Adipocyte (in vitro differentiated cells): ENCODE results near the gene FILIP1L.

ENCODE experiments used
- DNase-seq: peaks from one replicate; pipeline ENCODE4 v3.0.0-alpha.2; 2015; ENCODE audit warnings: low read depth
- H3K27me3 ChIP-seq: replicated peaks from 2 replicates; pipeline ENCODE4 v1.7.0; 2013; ENCODE audit warnings: mild to moderate bottlenecking, low read length, moderate library complexity; ENCODE audit not compliant: control insufficient read depth, insufficient read depth
- H3K36me3 ChIP-seq: 2 replicates; pipeline ENCODE4 v1.7.0; 2013; ENCODE audit warnings: low read length, mild to moderate bottlenecking, moderate library complexity; ENCODE audit not compliant: control insufficient read depth, insufficient read depth, severe bottlenecking
- H3K4me1 ChIP-seq: 2 replicates; pipeline ENCODE4 v1.7.0; 2013; ENCODE audit warnings: mild to moderate bottlenecking, low read length, moderate library complexity; ENCODE audit not compliant: control insufficient read depth, insufficient read depth
- H3K4me3 ChIP-seq: 2 replicates; pipeline ENCODE4 v1.7.0; 2013; ENCODE audit warnings: mild to moderate bottlenecking, low read length, moderate library complexity
- H3K9ac ChIP-seq: 2 replicates; pipeline ENCODE4 v1.7.0; 2013; ENCODE audit warnings: mild to moderate bottlenecking, low read length, moderate library complexity
- H3K9me3 ChIP-seq: 2 replicates; pipeline ENCODE4 v1.7.0; 2013; ENCODE audit warnings: mild to moderate bottlenecking, low read length, moderate library complexity; ENCODE audit not compliant: control insufficient read depth

FILIP1L gene

DNA sequence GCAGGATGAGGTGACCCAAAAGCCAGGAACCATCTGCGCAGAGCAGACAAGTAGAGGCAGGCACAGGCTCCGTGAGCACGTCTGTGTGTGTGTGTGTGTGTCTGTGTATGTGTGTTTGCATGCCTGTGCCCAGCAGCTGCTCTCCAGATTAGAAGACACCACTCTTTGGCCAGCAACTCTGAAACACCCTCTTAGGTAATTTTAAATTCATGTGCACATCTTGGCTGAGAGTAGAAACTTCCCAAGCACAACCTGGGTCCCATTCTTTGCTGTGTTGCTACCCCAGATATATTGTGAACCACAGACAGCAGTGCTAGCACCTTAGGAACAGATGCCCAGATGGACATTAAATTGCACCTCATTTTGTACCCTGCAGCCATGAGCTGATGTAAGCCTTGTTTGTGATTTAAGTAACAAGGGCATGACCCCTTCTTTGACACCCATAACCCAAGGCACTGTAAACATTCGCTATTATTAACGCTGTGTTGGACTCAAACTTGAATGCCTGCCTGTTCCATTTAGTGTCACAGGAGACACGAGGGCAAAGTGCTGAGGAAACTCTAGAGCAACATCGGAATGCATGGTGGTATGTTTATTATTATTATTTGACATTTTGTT, at the start of gene FILIP1L:
TSS of gene FILIP1L (minus strand) at position 89 of the 618 bp plus-strand sequence.
- H3K9me3 ChIP-seq, result no peaks in the 10 kb centered on the region
- H3K36me3 ChIP-seq, result no peaks in the 10 kb centered on the region
- no peak for DNase-seq
- H3K27me3 ChIP-seq, result no peaks in the 10 kb centered on the region
- no peak within 1 kb of the TSS for H3K9ac ChIP-seq
- no peak within 1 kb of the TSS for H3K4me3 ChIP-seq
- H3K4me1 ChIP-seq, result peaks cover 3% of the 10 kb centered on the region

DNA sequence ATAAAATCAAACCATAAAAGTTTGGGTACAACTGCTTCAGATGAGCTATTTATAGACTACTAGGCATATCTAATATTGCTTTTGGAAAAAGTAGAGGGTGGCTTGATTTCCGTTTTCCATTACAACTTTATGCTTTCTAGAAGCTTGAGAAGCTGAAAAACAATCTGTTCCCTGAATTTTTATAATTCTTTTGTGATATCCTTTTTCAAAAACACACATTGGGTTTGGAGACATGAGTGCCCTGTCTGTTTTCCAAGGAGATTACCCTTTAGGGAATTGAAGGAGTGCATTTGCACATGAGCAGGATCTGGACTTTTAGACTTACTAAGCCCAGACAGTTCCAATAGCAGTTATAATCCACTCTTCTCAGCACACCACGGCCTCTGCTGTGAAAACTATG, 49.5 kb upstream of the FILIP1L start:
- Histone ChIP-seq H3K27me3 (no peaks in the 10 kb centered on the region), H3K36me3 (peaks cover 3% of the 10 kb centered on the region), H3K9me3 (no peaks in the 10 kb centered on the region), H3K4me3 (no peak overlapping the region), H3K9ac (peak overlapping the region; percentile 47), H3K4me1 (peaks cover 41% of the 10 kb centered on the region)
- no peak for DNase-seq

DNA sequence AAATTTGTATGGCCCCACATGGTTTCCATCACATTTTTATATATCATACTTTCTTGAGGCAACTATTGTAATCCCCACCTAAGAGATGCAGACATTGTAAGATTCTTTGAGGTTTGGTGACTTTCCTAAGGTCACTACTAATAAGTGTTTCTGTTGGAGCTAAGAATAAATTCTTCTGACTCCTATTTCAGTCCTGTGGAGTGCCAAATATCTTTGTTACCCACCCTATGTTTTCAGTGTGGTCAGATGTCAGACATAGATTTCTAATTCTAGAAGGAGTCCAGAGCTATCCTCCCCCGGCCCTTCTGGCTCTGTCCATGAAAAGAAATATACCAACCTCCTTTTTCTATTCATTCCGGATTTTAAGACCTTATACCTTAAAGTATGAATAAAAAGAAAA, 46.2 kb upstream of the FILIP1L start:
- H3K36me3 ChIP-seq, result no peaks in the 10 kb centered on the region
- no peak overlapping the region for H3K4me3 ChIP-seq
- peaks cover 5% of the 10 kb centered on the region for H3K9me3 ChIP-seq
- no peaks in the 10 kb centered on the region for H3K27me3 ChIP-seq
- H3K4me1 ChIP-seq, result peaks cover 46% of the 10 kb centered on the region
- no peak for DNase-seq
- peak overlapping the region; percentile 63 for H3K9ac ChIP-seq

DNA sequence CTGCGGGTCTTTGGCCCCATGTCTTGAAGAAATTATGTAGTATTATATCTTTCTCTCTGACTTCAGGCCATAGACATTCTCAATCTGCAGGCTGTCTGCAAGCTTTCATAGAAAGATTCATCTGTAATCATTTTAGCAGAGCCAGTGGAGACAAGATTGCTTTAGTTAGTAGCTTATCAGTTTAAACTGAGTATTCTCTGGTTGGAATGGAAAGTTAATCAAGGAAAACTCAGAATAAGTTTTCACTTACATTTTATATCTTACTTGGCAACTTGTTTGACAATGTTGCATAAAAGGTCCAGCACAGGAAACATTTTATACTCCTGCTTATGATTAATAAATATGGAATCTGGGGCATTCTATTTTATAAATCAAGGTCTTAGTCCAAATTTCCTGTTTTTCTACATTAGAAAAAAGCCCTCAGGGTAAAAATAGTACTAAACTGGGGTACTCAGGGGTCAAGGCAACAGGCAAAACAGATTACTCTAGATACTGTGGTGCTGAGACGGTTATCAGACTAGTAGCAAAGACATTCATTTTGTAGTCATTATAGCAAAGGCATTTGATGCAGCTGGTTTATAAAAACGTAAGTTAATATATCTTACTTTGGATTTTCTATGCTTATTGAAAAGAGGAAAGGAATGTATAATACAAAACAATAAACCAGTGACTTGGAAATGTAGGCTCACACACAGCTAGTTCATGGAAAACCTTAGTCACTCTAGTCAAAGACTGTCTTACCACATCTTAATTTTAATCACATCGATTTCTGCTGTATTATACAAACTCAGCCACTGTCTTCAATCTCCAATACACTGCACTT, 45.2 kb upstream of the FILIP1L start:
- H3K9ac ChIP-seq, result peak overlapping the region; percentile 63
- peaks cover 46% of the 10 kb centered on the region for H3K4me1 ChIP-seq
- peaks cover 11% of the 10 kb centered on the region for H3K9me3 ChIP-seq
- peaks cover 3% of the 10 kb centered on the region for H3K36me3 ChIP-seq
- peak overlapping the region; percentile 54 for H3K4me3 ChIP-seq
- no peaks in the 10 kb centered on the region for H3K27me3 ChIP-seq
- peak; percentile 78 for DNase-seq

- Histone ChIP-seq H3K4me1 (peaks cover 40% of the 10 kb centered on the region), H3K36me3 (peaks cover 3% of the 10 kb centered on the region)
- DNase-seq, result peak; percentile 54
These were observed 44.6 kb upstream of the FILIP1L start for GRCh38 chr3:100158918-100159330.

DNA sequence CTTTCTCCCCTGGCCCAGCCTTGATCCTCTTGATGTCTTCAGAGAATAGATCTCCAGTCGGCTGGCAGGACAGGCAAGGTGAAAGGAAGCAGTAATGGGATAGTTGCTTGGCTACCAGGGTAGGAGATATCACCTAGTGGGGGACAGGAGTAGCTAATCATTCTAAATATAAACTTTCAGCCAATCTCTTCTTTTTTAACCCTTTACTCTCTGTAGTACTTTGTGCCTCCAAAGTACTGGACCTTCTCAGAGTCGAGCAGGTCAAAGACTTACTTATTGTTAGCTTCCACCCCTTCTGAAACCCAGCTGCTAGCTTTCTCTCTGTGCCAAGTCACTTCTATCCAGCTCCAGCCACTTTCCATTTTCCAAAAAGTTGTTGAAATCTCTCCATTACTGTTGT, 43.4 kb upstream of the FILIP1L start:
- H3K4me3 ChIP-seq, result no peak overlapping the region

More at GRCh38 chr3:100158918-100159330, 44.6 kb upstream of the FILIP1L start:
- H3K9ac ChIP-seq, result peak overlapping the region; percentile 63
- peak overlapping the region; percentile 7 for H3K4me3 ChIP-seq
- peaks cover 11% of the 10 kb centered on the region for H3K9me3 ChIP-seq
- H3K27me3 ChIP-seq, result no peaks in the 10 kb centered on the region

GRCh38 chr3:100155590-100155989, 41.3 kb upstream of the FILIP1L start:
- Histone ChIP-seq H3K36me3 (peaks cover 12% of the 10 kb centered on the region), H3K9me3 (peaks cover 11% of the 10 kb centered on the region), H3K27me3 (no peaks in the 10 kb centered on the region), H3K4me1 (peaks cover 39% of the 10 kb centered on the region), H3K4me3 (no peak overlapping the region), H3K9ac (no peak overlapping the region)
- DNase-seq, result no peak

More for the DNA sequence above, 43.4 kb upstream of the FILIP1L start:
- DNase-seq, result no peak
- Histone ChIP-seq H3K9me3 (peaks cover 11% of the 10 kb centered on the region), H3K4me1 (peaks cover 36% of the 10 kb centered on the region), H3K27me3 (no peaks in the 10 kb centered on the region), H3K9ac (no peak overlapping the region), H3K36me3 (peaks cover 3% of the 10 kb centered on the region)

DNA sequence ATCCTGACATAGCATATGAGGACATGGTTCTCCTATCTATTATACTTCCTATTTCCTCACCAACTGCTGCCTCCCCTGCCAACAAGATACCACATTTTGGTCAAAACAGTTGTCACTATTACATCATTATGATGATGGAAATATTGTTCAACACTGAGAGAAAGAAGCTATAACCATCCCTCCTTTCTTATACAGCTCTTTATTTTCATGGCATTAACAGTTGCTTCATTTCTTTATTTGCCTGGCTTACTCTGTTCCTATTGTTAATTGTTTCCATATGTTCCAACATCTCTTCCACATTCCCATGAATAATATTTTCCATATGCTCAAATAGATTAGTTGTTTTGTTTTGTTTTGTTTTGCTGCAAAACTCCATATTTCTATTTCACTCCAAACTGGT, 40.8 kb upstream of the FILIP1L start:
- Histone ChIP-seq H3K36me3 (peaks cover 12% of the 10 kb centered on the region), H3K4me1 (peaks cover 39% of the 10 kb centered on the region)
- DNase-seq, result peak; percentile 85

DNA sequence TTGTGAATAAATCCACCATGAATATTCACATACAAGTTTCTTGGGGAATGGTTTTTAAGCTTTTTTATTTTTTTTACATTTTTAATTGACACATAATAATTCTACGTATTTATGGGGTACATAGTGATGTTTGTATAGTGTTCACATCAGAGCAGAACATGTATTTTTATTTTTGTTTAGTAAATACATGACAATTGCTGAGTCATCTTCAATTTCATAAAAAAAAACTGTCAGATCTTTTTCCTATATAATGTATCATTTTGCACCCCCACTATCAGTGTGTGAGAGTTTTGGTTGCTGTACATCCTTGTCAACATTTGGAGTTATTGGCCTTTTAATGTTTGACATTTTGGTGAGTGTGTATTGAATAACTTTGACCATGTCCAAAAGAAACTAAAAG, 39.9 kb upstream of the FILIP1L start:
- peaks cover 12% of the 10 kb centered on the region for H3K36me3 ChIP-seq
- no peak overlapping the region for H3K4me3 ChIP-seq
- peaks cover 37% of the 10 kb centered on the region for H3K4me1 ChIP-seq
- DNase-seq, result no peak
- no peak overlapping the region for H3K9ac ChIP-seq
- no peaks in the 10 kb centered on the region for H3K27me3 ChIP-seq
- H3K9me3 ChIP-seq, result peaks cover 11% of the 10 kb centered on the region

More for the DNA sequence above, 40.8 kb upstream of the FILIP1L start:
- peaks cover 11% of the 10 kb centered on the region for H3K9me3 ChIP-seq
- no peaks in the 10 kb centered on the region for H3K27me3 ChIP-seq
- no peak overlapping the region for H3K9ac ChIP-seq
- H3K4me3 ChIP-seq, result no peak overlapping the region

DNA sequence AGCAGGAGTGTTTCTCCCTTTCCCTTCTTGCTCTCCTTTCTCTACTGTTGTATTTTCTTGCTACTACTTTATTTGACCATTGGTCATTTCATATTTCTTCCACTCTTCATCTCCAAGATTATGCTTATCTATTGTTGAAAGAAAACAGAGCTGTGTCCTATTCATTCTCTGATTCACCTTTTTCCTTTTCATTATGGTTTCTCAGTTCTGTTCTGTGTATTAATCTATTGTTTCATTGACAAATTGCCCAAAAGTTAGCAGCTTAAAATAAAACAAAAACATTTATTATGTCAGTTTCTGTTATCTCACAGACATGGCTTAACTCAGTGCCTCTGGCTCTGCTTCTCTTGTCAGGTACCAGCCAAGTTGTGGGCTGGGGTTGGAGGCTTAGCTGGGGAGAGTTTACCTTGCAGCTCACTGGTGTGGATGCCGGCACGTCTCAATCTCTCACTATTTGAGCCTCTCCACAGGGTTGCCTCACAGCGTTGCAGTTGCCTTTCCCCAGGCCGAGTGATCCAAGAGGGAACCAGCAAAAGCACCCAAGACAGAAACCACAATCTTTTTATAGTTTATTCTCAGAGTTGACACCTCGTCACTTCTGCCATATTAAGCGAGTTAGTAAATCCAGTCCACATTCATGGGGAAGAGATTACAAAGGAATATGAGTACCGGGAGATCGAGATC, 36.9 kb upstream of the FILIP1L start:
- no peak for DNase-seq
- Histone ChIP-seq H3K27me3 (no peaks in the 10 kb centered on the region), H3K9ac (peak overlapping the region; percentile 38)

GRCh38 chr3:100150473-100150872, 36.2 kb upstream of the FILIP1L start:
- H3K27me3 ChIP-seq, result no peaks in the 10 kb centered on the region
- no peak overlapping the region for H3K4me3 ChIP-seq
- H3K36me3 ChIP-seq, result peaks cover 11% of the 10 kb centered on the region
- peaks cover 5% of the 10 kb centered on the region for H3K9me3 ChIP-seq
- peaks cover 23% of the 10 kb centered on the region for H3K4me1 ChIP-seq
- peak; percentile 63 for DNase-seq
- peak overlapping the region; percentile 38 for H3K9ac ChIP-seq

More for the DNA sequence above, 36.9 kb upstream of the FILIP1L start:
- peaks cover 23% of the 10 kb centered on the region for H3K4me1 ChIP-seq
- H3K9me3 ChIP-seq, result peaks cover 11% of the 10 kb centered on the region
- H3K36me3 ChIP-seq, result peaks cover 12% of the 10 kb centered on the region
- H3K4me3 ChIP-seq, result no peak overlapping the region
